HG03135 (cell line): ENCODE data around the gene GRB7.

ENCODE experiments used
- ATAC-seq: cut with Tn5 transposase; IDR thresholded peaks from one replicate; pipeline ENCODE4 v1.9.1; 2021; ENCODE audit warnings: mild to moderate bottlenecking, moderate library complexity; ENCODE audit not compliant: unreplicated experiment

GRB7 gene

GRCh38 chr17:39794249-39794970, 56.7 kb downstream of the GRB7 start:
- peak; percentile 83 for ATAC-seq
